Measurements from ENCODE around the gene LEO1.

LEO1 gene

DNA sequence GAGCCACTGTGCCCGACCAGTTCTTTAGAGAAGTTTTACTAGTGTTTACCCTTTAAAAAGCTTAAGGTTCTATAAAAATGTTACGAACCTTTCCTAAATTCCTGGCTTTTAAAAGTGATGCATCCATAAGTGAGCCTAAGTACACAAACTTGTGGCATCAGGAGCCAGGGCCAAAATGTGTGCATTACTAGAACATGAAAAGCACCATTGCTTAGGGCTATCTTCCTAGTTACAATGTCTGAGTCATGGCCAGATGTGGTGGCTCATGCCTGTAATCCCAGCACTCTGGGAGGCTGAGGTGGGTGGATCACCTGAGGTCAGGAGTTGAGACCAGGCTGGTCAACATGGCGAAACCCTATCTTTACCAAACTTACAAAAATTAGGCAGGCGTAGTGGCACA is 39.9 kb downstream of the LEO1 start:
- DNase-seq (ENCODE audit: low read depth in 2 of 2) = no peak

- no peak for DNase-seq (ENCODE audit: low read depth in 2 of 2)
Measured at GRCh38 chr15:51931016-51931415, 40.6 kb downstream of the LEO1 start.

DNA sequence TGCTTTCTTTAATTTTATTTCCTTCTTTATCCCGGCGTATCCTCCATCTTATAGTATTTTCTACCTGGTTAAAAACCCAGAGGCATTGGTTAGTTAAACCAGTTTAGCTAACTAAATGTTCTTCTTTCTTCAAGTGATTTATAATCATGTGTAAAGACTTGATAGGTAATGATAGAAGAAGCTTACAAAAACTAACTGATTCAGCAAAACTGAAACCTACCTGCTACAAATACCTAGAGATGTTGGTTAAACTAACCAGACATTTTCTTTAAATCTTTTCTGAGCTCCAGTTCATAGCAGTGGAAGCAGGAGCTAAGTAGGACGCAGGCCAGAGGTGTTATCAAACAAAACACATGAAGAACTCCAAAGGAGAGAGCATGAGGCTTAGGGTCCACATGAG is 44.8 kb downstream of the LEO1 start:
- DNase-seq (ENCODE audit: low read depth in 2 of 2) = no peak

DNA sequence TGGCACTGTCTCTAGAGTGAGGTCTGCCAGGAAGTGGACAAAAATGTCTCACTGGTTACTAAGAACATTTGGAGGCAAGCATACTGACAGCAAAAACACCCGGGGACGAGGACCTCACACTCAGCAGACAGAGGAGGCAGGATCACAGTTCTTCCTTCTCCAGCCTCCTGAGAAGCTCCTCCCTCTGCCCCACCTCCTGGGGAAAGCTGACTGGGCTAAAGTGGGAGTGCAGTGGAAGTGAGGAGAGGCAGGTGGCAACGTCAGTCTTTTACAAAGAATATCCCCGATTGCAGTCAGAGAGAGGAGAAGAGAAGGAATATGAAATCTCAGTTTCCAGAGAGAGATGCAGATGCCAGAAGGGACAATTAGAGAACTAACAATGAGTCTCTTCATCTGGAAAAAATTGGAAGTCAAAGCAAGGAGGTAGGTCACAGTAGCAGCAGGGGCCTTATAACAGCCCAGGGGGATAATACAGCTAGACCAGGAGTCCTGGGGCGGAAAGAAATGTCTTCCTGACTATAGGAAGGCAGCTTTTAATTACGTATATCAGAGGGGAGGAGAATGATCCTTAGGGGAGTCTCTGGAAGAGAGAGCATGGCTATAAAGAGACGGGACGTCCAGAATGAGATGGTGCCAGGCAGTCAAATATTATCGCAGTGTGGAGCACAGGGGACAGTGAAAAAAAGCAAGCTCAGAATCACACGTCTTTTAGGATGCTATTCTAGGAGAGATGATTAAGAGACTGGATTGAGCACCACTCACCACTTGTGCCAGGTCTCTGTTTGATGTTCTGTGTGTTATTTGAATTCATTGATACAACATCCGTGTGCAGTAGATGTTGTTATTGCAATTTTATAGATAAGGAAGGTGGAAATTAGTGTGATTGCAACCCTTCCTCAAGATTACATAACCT is 47.2 kb downstream of the LEO1 start:
- DNase-seq (ENCODE audit: low read depth in 2 of 2) = no peak

- DNase-seq (ENCODE audit: low read depth in 2 of 2) = no peak
Measured at GRCh38 chr15:51917493-51917892, 54.1 kb downstream of the LEO1 start.

- no peak for DNase-seq (ENCODE audit: low read depth in 2 of 2)
Measured at GRCh38 chr15:51912528-51912927, 59.0 kb downstream of the LEO1 start.

DNA sequence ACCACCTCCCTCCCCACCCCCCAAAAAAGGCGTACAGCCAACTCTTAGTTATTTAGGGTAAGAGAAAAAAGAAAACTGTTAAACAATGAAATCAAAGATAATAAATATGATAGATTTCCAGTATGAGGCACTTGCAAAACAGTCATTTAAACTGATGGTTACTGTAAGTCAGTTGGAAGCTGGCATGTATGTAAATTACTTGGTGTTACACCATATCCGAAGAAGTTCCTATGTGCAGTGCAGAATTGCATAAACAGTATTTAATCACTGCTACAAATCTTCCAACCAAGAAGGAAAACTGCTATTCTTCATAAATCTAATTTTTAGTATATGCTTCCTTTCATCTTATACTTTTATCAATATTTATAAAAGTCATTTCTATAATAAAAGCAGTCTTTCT is 62.0 kb downstream of the LEO1 start:
- no peak for DNase-seq (ENCODE audit: low read depth in 2 of 2)

DNA sequence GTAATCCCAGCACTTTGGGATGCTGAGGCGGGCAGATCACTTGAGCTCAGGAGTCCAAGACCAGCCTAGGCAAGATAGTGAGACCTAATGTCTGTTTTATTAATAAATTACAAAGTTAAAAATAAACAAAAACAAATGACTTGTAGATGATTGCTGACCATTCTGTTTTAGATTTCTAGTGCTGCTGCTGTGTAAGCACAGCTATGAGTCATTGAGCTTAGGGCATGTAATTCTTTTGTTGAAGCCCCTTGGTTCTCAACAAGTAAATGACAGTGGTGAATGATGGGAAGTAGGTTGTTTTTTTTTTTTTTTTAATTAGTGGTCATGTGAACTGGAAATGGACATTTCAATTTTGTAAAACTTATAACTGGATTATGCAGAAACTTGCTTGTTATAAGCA is 63.3 kb downstream of the LEO1 start:
- no peak for DNase-seq (ENCODE audit: low read depth in 2 of 2)

GRCh38 chr15:51907136-51907862 is 64.3 kb downstream of the LEO1 start:
- no peak for DNase-seq (ENCODE audit: low read depth in 2 of 2)

- no peak for DNase-seq (ENCODE audit: low read depth in 2 of 2)
Measured at GRCh38 chr15:51904931-51905330, 66.6 kb downstream of the LEO1 start.

DNA sequence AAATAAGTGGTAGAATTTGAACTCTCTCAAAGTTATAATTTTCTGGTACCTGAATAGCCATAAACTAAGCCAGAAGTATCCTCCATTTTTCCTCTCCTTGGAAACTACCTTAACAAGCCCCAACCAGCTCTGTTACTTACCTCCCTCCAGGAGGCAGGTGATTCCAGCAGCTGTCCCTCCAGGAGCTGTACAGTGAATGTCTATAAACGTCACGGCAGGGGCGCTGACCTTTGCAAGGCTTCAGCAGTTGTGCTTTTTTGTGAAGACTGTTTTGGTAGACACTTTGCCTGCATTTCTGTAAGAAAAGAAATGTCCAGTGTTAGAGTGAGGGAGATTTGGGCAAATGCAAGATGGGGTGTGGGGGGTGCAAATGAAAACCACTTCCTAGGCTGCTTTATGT is 67.2 kb downstream of the LEO1 start:
- no peak for DNase-seq (ENCODE audit: low read depth in 2 of 2)

DNA sequence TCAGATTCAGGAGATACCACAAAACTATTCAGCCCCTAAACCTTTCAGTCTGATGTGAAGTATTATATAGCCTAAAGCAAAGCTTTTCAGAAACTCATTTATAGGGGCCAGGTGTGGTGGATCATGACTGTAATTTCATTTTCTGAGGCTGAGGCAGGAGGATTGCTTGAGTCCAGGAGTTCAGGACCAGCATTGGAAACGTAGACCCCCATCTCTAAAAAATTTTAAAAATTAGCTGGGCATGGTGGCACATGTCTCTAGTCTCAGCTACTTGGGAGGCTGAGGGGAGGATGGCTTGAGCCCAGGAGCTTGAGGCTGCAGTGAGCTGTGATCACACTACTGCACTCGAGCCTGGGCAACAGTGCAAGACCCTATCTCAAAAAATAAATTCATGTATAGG is 82.1 kb downstream of the LEO1 start:
- no peak for DNase-seq (ENCODE audit: low read depth in 2 of 2)

GRCh38 chr15:51888593-51889195 is 82.9 kb downstream of the LEO1 start:
- DNase-seq (ENCODE audit: low read depth in 2 of 2) = no peak

All from stimulated activated CD4-positive, alpha-beta T cell treated with anti-CD3 and anti-CD28 coated beads, Interleukin-1b, Interleukin-23, amount 100 ng/mL, for 4 hours (primary cell).